Pancreas (tissue), 10 donors: ENCODE data around the gene OR10H2. TPM values are rescaled to one million over a fixed set of nuclear protein-coding genes. Genes with fewer than 3 reads are reported as not detected.

Experiments used
- ATAC-seq, 4 donors: fragments of 200-7000 bp; cut with Tn5 transposase; one replicate each; pipeline versions ENCODE4 v1.8.0 to v1.9.1; 2020; ENCODE audit warnings: mild to moderate bottlenecking in 4 of 4, moderate library complexity in 4 of 4
- DNase-seq, 6 donors: peaks; one replicate each; pipeline ENCODE4 v3.0.0-alpha.2; 2020
- FAIRE-seq: peaks from 2 replicates; lab custom pipeline; 2012; peaks lifted over from hg19 to GRCh38; lab: Jason Lieb, UNC
- H3K27ac ChIP-seq, 4 donors: fragments of 200-600 bp; sonication (generic); 1 replicate in 3 of 4; 2 replicates in 1 of 4; pipeline versions ENCODE4 v1.5.0 to v1.8.0; 2020
- H3K27me3 ChIP-seq, 4 donors: fragments of 200-600 bp; one replicate each; pipeline ENCODE4 v1.8.0; 2021
- H3K36me3 ChIP-seq, 3 donors: fragments of 200-600 bp; sonication (generic) in 1 of 3; one replicate each; pipeline versions ENCODE4 v1.5.0 to v1.8.0; 2020 to 2021
- H3K4me1 ChIP-seq, 3 donors: fragments of 200-600 bp; one replicate each; pipeline ENCODE4 v1.8.0; 2021
- H3K4me3 ChIP-seq, 4 donors: fragments of 200-600 bp; sonication (generic) in 2 of 4; one replicate each; pipeline versions ENCODE4 v1.5.0 to v1.8.0; 2020 to 2021
- H3K9me3 ChIP-seq, 4 donors: fragments of 200-600 bp; one replicate each; pipeline ENCODE4 v1.8.0; 2021
- CTCF ChIP-seq, 4 donors: fragments of 200-600 bp; sonication (generic) in 3 of 4; IDR thresholded peaks; one replicate each; pipeline versions ENCODE4 v1.5.0 to v1.8.0; 2021; ENCODE audit warnings: antibody characterized with exemption in 4 of 4
- WGBS, 2 donors: extraction: QIAGEN DNeasy Blood & Tissue Kit; methylation state at CpG; one replicate each; pipeline ENCODE4 v1.1.7; 2013; 5-methylcytosine and 5-hydroxymethylcytosine counted together
- intact Hi-C, 3 donors: fragments of 100-400 bp; cut with DNase I; formaldehyde crosslinking; loops; one replicate each; pipeline versions ENCODE4 v1.11.1 to v1.14.2; 2022
- polyA plus RNA-seq, 2 donors: library from polyadenylated mRNA; stranded (reverse); fragments of 200-250 nt; gene quantifications; one replicate each; pipeline ENCODE4 v1.2.3, GENCODE V29; 2013
- total RNA-seq, 6 donors: library from RNA; stranded (reverse); fragmentation: NEBNext Ultra II Directional in 4 of 6; extraction: Animal tissue kit (Norgen Biotek cat#: 25700) in 4 of 6; gene quantifications; one replicate each; pipeline versions ENCODE4 v1.2.1 to v1.2.4, GENCODE V29; 2021 to 2023
- donor health status: healthy with polysubstance abuse.
- donor health status: DM: no; HTN: no; CAD: no; lungs with moderate emphysema.
- donor health status: DM: no; HTN: no; CAD: no.
- donor health status: control.
- donor health status: control.
- donor health status: Bipolar disorder and iron deficiency.
- donor health status: DM: yes; HTN: yes; CAD: no.
- donor health status: DM: no; HTN: no; CAD: no.
- donor health status: DM: no; HTN: no; CAD: no.
- donor health status: DM: yes; HTN: yes; CAD: no.

The OR10H2 gene
- total and polyA plus RNA-seq, 8 donors: not detected

GRCh38 chr19:15776264-15776663 lies 48.4 kb downstream of the OR10H2 start:
- Histone ChIP-seq H3K4me1 (no peaks in the 10 kb centered on the region), H3K9me3 (no peaks in the 10 kb centered on the region), H3K27ac (no peak overlapping the region), H3K36me3 (no peaks in the 10 kb centered on the region), H3K27me3 (no peaks in the 10 kb centered on the region), H3K4me3 (no peak overlapping the region)
- ATAC-seq (no peak), DNase-seq (no peak), FAIRE-seq (no peak)
- 60 to 77% methylated on average over 4 of the region's 4 CpGs for WGBS, 2 donors
- intact Hi-C loops: no loop called here
- no peak for TF ChIP-seq CTCF (IDR thresholded peaks at IDR 0.05)

- 42 to 56% methylated on average over 9 of the region's 9 CpGs for WGBS, 2 donors
- no peak overlapping the region for H3K27ac ChIP-seq
- H3K27me3 ChIP-seq: no peaks in the 10 kb centered on the region
- H3K9me3 ChIP-seq: no peaks in the 10 kb centered on the region
- DNase-seq (no peak), FAIRE-seq (no peak), ATAC-seq (no peak)
- H3K36me3 ChIP-seq: no peaks in the 10 kb centered on the region
- no peak overlapping the region for H3K4me3 ChIP-seq
- intact Hi-C loops: no loop called here
- no peak for TF ChIP-seq CTCF (IDR thresholded peaks at IDR 0.05)
- H3K4me1 ChIP-seq: no peaks in the 10 kb centered on the region
Observed at GRCh38 chr19:15776991-15777970, 49.5 kb downstream of the OR10H2 start.

Other genes starting within 250 kb of the OR10H2 start
- gene PGLYRP2, start 248.5 kb upstream of the OR10H2 start, total RNA-seq: under 1 TPM in 1 of 6 donors, not detected in 5; 0.16 TPM
- gene PGLYRP2, start 248.5 kb upstream of the OR10H2 start, polyA plus RNA-seq: not detected
- under 1 TPM in 1 of 6 donors, not detected in 5; 0.06 TPM for gene CYP4F22, start 219.5 kb upstream of the OR10H2 start, total RNA-seq
- not detected for gene CYP4F22, start 219.5 kb upstream of the OR10H2 start, polyA plus RNA-seq
- not detected for gene CYP4F8, start 112.8 kb upstream of the OR10H2 start, total RNA-seq
- not detected for gene CYP4F8, start 112.8 kb upstream of the OR10H2 start, polyA plus RNA-seq
- gene CYP4F3, start 87.1 kb upstream of the OR10H2 start, total RNA-seq: 1 to 10 TPM in 1 of 6 donors, under 1 TPM in 5; 0.25 to 1.1 (median 0.47) TPM
- gene CYP4F3, start 87.1 kb upstream of the OR10H2 start, polyA plus RNA-seq: 1 to 10 TPM in 1 of 2 donors, under 1 TPM in 1; 0.23 to 1.8 TPM
- gene CYP4F12, start 54.9 kb upstream of the OR10H2 start, total RNA-seq: 1 to 10 TPM in 1 of 6 donors, under 1 TPM in 5; 0.28 to 2.0 (median 0.63) TPM
- 1 to 10 TPM; 3.4 to 6.1 TPM for gene CYP4F12, start 54.9 kb upstream of the OR10H2 start, polyA plus RNA-seq
- not detected for gene OR10H3, start 10.0 kb downstream of the OR10H2 start, total RNA-seq
- not detected for gene OR10H3, start 10.0 kb downstream of the OR10H2 start, polyA plus RNA-seq
- gene OR10H5, start 59.6 kb downstream of the OR10H2 start, total RNA-seq: not detected
- gene OR10H5, start 59.6 kb downstream of the OR10H2 start, polyA plus RNA-seq: under 1 TPM in 1 of 2 donors, not detected in 1; 0.05 TPM
- under 1 TPM in 1 of 6 donors, not detected in 5; 0.03 TPM for gene OR10H1, start 87.6 kb downstream of the OR10H2 start, total RNA-seq
- not detected for gene OR10H1, start 87.6 kb downstream of the OR10H2 start, polyA plus RNA-seq
- under 1 TPM in 3 of 6 donors, not detected in 3; 0.28 to 0.43 (median 0.31) TPM for gene CYP4F2, start 170.1 kb downstream of the OR10H2 start, total RNA-seq
- under 1 TPM in 1 of 2 donors, not detected in 1; 0.09 TPM for gene CYP4F2, start 170.1 kb downstream of the OR10H2 start, polyA plus RNA-seq
- 1 to 10 TPM in 5 of 6 donors, under 1 TPM in 1; 0.32 to 2.8 (median 2.3) TPM for gene CYP4F11, start 206.5 kb downstream of the OR10H2 start, total RNA-seq
- gene CYP4F11, start 206.5 kb downstream of the OR10H2 start, polyA plus RNA-seq: 1 to 10 TPM; 2.0 to 3.4 TPM
- not detected for gene OR10H4, start 221.0 kb downstream of the OR10H2 start, total RNA-seq
- not detected for gene OR10H4, start 221.0 kb downstream of the OR10H2 start, polyA plus RNA-seq